Smooth muscle cell (in vitro differentiated cells): Measurements from ENCODE around the gene ME2. TPM values are rescaled to one million over a fixed set of nuclear protein-coding genes. Genes with fewer than 3 reads are reported as not detected.
A peak's percentile ranks its signal among the peaks of the same experiment; 100 is the strongest.

ENCODE experiments used
- DNase-seq: peaks from one replicate; lab custom pipeline; 2025; ENCODE audit not compliant: unreplicated experiment; lab: John Stamatoyannopoulos, UW
- H2AFZ ChIP-seq: fragments of 200-600 bp; sonication (generic); 2 replicates; pipeline ENCODE4 v1.6.0; 2016; ENCODE audit warnings: antibody characterized with exemption, low read depth, mild to moderate bottlenecking
- H3F3A ChIP-seq: fragments of 200-600 bp; sonication (generic); 2 replicates; pipeline ENCODE4 v1.6.0; 2017; ENCODE audit warnings: antibody characterized with exemption, low read depth
- H3K27ac ChIP-seq: fragments of 200-600 bp; sonication (generic); 2 replicates; pipeline ENCODE4 v1.5.1; 2016; ENCODE audit warnings: low read depth, mild to moderate bottlenecking
- H3K27me3 ChIP-seq: fragments of 200-600 bp; sonication (generic); 2 replicates; pipeline ENCODE4 v1.6.1; 2016; ENCODE audit warnings: low read depth, mild to moderate bottlenecking
- H3K36me3 ChIP-seq: fragments of 200-600 bp; sonication (generic); 2 replicates; pipeline ENCODE4 v1.5.1; 2016; ENCODE audit warnings: low read depth
- H3K4me1 ChIP-seq: fragments of 200-600 bp; sonication (generic); 2 replicates; pipeline ENCODE4 v1.5.1; 2016; ENCODE audit warnings: low read depth
- H3K4me2 ChIP-seq: fragments of 200-600 bp; sonication (generic); 2 replicates; pipeline ENCODE4 v1.6.0; 2016; ENCODE audit warnings: mild to moderate bottlenecking
- H3K4me3 ChIP-seq: fragments of 200-600 bp; sonication (generic); 2 replicates; pipeline ENCODE4 v1.5.1; 2016; ENCODE audit warnings: mild to moderate bottlenecking
- H3K79me2 ChIP-seq: fragments of 200-600 bp; sonication (generic); 2 replicates; pipeline ENCODE4 v1.6.0; 2016; ENCODE audit warnings: low read depth, mild to moderate bottlenecking
- H3K9ac ChIP-seq: fragments of 200-600 bp; sonication (generic); 2 replicates; pipeline ENCODE4 v1.6.0; 2016; ENCODE audit warnings: low read depth
- H3K9me3 ChIP-seq: fragments of 200-600 bp; sonication (generic); replicated peaks from 2 replicates; pipeline ENCODE4 v1.5.1; 2016; ENCODE audit warnings: low read depth
- H4K20me1 ChIP-seq: fragments of 200-600 bp; sonication (generic); 2 replicates; pipeline ENCODE4 v1.6.0; 2016; ENCODE audit warnings: low read depth
- WGBS: methylation state at CpG from one replicate; pipeline ENCODE4 v1.1.7; 2016; ENCODE audit warnings: low lambda C conversion rate; 5-methylcytosine and 5-hydroxymethylcytosine counted together
- polyA plus RNA-seq: library from polyadenylated mRNA; unstranded; fragments of >200 nt; fragmentation: Nextera tagmentation; extraction: Ambion mirVana; gene quantifications from 2 replicates; pipeline ENCODE4 v1.2.1, GENCODE V29; 2016
- total RNA-seq: library from RNA; depleted of rRNA; stranded (reverse); fragments of >200 nt; gene quantifications from 2 replicates; pipeline ENCODE4 v1.2.3, GENCODE V29; 2014
- TF ChIP-seq, protein P1 (sequence below): fragments of 200-600 bp; sonication (generic); IDR thresholded peaks from 2 replicates; pipeline ENCODE4 v1.5.1; 2017; ENCODE audit warnings: borderline replicate concordance, mild to moderate bottlenecking, antibody characterized with exemption; ENCODE audit not compliant: insufficient read depth, poor library complexity, severe bottlenecking

Gene ME2
- total and polyA plus RNA-seq, 2 experiments from 2014 or later = 20.2 to 47.9 TPM

DNA sequence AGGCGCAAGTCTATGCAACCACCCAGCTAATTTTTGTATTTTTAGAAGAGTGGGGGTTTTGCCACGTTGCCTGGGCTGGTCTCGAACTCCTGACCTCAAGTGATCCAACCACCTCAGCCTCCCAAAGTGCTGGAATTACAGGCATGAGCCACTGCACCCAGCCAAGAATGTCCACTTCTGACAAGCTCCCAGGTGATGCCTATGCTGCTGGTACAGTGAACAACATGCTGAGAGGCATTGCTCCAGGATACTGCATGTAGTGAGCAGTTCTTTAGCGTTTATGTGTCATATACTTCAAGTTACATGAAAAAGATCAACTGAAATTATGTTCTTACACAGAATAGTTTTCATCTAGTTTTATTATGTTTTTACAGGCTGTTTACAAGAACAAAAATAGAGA is 71.7 kb downstream of the ME2 start:
- Histone ChIP-seq H3K27me3 (no peaks in the 10 kb centered on the region), H3F3A (no peaks in the 10 kb centered on the region), H3K27ac (no peak overlapping the region), H3K4me2 (no peak overlapping the region), H3K9me3 (no peaks in the 10 kb centered on the region), H2AFZ (no peak overlapping the region), H4K20me1 (no peaks in the 10 kb centered on the region), H3K79me2 (no peaks in the 10 kb centered on the region), H3K9ac (no peak overlapping the region), H3K4me1 (no peaks in the 10 kb centered on the region), H3K36me3 (no peaks in the 10 kb centered on the region), H3K4me3 (no peak overlapping the region)
- no peak for DNase-seq
- TF ChIP-seq, protein P1, sequence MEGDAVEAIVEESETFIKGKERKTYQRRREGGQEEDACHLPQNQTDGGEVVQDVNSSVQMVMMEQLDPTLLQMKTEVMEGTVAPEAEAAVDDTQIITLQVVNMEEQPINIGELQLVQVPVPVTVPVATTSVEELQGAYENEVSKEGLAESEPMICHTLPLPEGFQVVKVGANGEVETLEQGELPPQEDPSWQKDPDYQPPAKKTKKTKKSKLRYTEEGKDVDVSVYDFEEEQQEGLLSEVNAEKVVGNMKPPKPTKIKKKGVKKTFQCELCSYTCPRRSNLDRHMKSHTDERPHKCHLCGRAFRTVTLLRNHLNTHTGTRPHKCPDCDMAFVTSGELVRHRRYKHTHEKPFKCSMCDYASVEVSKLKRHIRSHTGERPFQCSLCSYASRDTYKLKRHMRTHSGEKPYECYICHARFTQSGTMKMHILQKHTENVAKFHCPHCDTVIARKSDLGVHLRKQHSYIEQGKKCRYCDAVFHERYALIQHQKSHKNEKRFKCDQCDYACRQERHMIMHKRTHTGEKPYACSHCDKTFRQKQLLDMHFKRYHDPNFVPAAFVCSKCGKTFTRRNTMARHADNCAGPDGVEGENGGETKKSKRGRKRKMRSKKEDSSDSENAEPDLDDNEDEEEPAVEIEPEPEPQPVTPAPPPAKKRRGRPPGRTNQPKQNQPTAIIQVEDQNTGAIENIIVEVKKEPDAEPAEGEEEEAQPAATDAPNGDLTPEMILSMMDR = no peak
- WGBS = 98% methylated on average over 4 of the region's 4 CpGs

DNA sequence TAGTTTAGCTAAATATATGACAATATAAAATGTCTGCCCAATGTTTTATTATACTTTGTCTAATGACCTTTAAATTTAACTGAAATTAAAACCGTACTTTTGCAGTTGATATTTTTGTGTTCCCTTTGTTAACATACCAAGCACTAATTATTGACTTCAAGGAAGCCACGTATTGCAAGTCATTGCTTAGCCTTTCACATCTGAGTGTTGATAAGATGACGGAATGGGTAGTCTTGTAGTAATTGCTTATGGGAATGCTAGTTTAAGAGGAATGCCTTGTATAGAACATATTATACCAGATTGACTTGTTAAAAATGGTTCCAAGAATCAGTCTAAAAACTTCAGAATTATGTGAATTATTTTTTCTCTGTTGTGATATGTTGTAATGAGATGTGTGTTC is 74.9 kb downstream of the ME2 start:
- Histone ChIP-seq H3K9me3 (no peaks in the 10 kb centered on the region), H3K4me2 (no peak overlapping the region), H3K4me1 (no peaks in the 10 kb centered on the region), H3K9ac (no peak overlapping the region), H3K27me3 (no peaks in the 10 kb centered on the region), H4K20me1 (no peaks in the 10 kb centered on the region), H2AFZ (no peak overlapping the region), H3K27ac (no peak overlapping the region), H3F3A (no peaks in the 10 kb centered on the region), H3K36me3 (no peaks in the 10 kb centered on the region), H3K79me2 (no peaks in the 10 kb centered on the region), H3K4me3 (no peak overlapping the region)
- DNase-seq = no peak
- 76% methylated on average over 3 of the region's 3 CpGs for WGBS
- TF ChIP-seq, protein P1 = no peak

DNA sequence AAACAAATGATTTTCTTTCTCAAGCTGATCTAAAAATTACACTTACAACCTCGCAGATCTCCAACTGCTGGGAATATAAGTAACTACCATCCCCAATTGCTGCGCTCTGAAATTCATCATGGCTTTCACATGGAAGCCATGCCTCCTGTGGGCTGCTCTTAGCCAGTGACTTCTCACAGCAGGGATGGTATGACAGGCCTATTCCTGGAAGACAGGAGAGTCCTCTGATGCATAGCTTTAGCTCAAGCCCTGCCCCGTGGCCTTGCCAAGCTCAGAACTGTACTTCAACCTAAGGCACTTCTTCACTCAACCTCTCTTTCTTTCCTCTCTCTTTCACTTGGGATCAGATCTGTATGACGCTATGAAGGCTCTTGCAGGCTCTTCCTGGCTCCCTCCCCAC is 76.3 kb downstream of the ME2 start:
- H4K20me1 ChIP-seq = no peaks in the 10 kb centered on the region
- TF ChIP-seq, protein P1 = no peak
- H3F3A ChIP-seq = no peaks in the 10 kb centered on the region
- no peaks in the 10 kb centered on the region for H3K9me3 ChIP-seq
- H3K36me3 ChIP-seq = no peaks in the 10 kb centered on the region
- no peak overlapping the region for H3K27ac ChIP-seq
- no peak for DNase-seq
- WGBS = 94% methylated on average over 4 of the region's 4 CpGs
- no peak overlapping the region for H3K4me3 ChIP-seq
- H3K4me2 ChIP-seq = no peak overlapping the region
- H3K27me3 ChIP-seq = no peaks in the 10 kb centered on the region
- no peaks in the 10 kb centered on the region for H3K4me1 ChIP-seq
- H3K79me2 ChIP-seq = no peaks in the 10 kb centered on the region
- no peak overlapping the region for H2AFZ ChIP-seq
- no peak overlapping the region for H3K9ac ChIP-seq

DNA sequence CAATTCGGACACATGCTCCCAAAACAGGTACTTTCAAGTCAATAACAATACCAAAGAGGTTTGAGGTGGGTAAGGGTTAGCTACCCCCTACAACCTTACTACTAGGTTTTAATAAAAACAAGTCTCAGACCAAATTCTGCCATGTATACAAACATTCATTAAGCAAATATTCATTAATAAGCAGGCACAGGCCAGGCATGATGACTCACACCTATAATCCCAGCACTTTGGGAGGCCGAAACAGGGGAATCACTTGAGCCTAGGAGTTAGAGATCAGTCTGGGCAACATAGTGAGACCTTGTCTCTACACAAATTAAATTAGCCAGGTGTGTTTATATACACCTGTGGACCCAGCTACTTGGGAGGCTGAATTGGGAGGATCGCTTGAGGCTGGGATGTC is 77.2 kb downstream of the ME2 start:
- TF ChIP-seq, protein P1 = no peak
- Histone ChIP-seq H3K27ac (no peak overlapping the region), H3K9ac (no peak overlapping the region), H4K20me1 (no peaks in the 10 kb centered on the region), H3K4me2 (peak overlapping the region; percentile 13), H3K4me3 (no peak overlapping the region), H3K4me1 (no peaks in the 10 kb centered on the region), H3K36me3 (no peaks in the 10 kb centered on the region), H3K79me2 (no peaks in the 10 kb centered on the region), H3F3A (no peaks in the 10 kb centered on the region), H3K27me3 (no peaks in the 10 kb centered on the region), H2AFZ (no peak overlapping the region), H3K9me3 (no peaks in the 10 kb centered on the region)
- 71% methylated on average over 3 of the region's 3 CpGs for WGBS
- DNase-seq = no peak
